ENCODE measurements around the gene SYT6. TPM values are rescaled to one million over a fixed set of nuclear protein-coding genes. Genes with fewer than 3 reads are reported as not detected.

The SYT6 gene
- total RNA-seq, 1 experiment from 2014 or later, result not detected

DNA sequence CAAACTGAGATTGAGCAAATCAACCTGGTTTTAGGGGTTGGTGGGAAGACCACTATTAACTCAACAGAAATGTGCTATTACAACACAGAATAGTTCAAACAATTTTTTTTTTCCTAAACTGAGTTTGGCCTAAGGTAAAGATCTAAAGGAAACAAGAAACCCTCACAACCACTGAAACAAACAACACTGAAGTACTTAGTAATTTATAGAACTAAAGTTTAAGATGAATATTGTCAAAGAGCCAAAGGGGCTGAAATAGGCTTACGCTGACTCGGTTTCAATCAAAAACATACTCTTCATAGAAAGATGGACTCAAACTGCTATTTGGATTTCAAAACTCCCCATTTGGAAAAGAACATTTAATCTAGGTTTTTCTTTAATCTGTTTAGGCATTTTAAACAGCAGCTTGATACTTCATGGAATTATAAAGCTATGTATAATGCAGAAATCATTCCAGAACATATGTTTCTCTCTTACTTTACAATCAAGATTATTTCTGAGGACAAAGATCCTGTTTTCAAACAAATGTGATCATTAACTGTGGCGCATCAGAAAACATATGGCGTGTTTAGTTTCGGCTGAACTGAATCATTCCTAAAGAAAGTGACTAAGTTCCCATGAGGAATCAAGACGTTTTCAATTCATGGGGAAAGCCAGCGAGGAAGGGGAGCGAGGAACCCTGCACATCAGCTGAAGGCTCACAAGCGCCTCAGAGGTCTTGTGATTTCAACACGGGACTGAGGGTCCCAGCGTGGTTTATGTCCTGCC, 62.7 kb downstream of the SYT6 start:
- RAD21 ChIA-PET (ENCODE audit: low non-redundant PET in 1 of 2, low total read pairs in 2 of 2, uncharacterized antibody in 2 of 2, unreplicated experiment in 2 of 2), result no interaction called here
- no peak overlapping the region for H3K9ac ChIP-seq (ENCODE audit: low read length)
- no peak for DNase-seq (ENCODE audit: low read depth, low spot score)
- POLR2A ChIA-PET, result no interaction called here
- H3K27ac ChIP-seq (ENCODE audit: low read depth, low read length), result no peak overlapping the region
- no peaks in the 10 kb centered on the region for H3K36me3 ChIP-seq (ENCODE audit: control insufficient read depth in 1 of 2, insufficient read depth in 2 of 2, low read length in 2 of 2)
- H3K9me2 ChIP-seq (ENCODE audit: insufficient read depth), result no peaks in the 10 kb centered on the region
- peaks cover 66% of the 10 kb centered on the region for H3K27me3 ChIP-seq (ENCODE audit: insufficient read depth, low read length)
- ATAC-seq, result no peak
- no TSS peak for BruUV-seq (replicated peaks)
- H3K4me1 ChIP-seq (ENCODE audit: control insufficient read depth in 1 of 2, insufficient read depth in 2 of 2, low read length in 2 of 2), result no peaks in the 10 kb centered on the region
- H4K20me1 ChIP-seq (ENCODE audit: insufficient read depth), result no peaks in the 10 kb centered on the region
- intact Hi-C loops (cut with micrococcal nuclease), result no loop called here
- TF ChIP-seq SRF (IDR thresholded peaks at IDR 0.05; ENCODE audit: low read depth) (no peak), ZFX (IDR thresholded peaks at IDR 0.05) (no peak), TCF7L2 (IDR thresholded peaks at IDR 0.05; ENCODE audit: borderline replicate concordance, extremely low read depth, insufficient read depth, insufficient read length) (no peak), CEBPB (IDR thresholded peaks at IDR 0.05; ENCODE audit: low read depth) (no peak), RAD21 (IDR thresholded peaks at IDR 0.05; ENCODE audit: low read depth) (no peak), SP1 (IDR thresholded peaks at IDR 0.05; ENCODE audit: low read depth) (no peak), EGR1 (IDR thresholded peaks at IDR 0.05; ENCODE audit: low read depth) (no peak), ZNF274 (IDR thresholded peaks at IDR 0.05; ENCODE audit: low read depth, low read length) (no peak), SIN3A (IDR thresholded peaks at IDR 0.05; ENCODE audit: low read depth) (no peak), JUND (IDR thresholded peaks at IDR 0.05) (no peak), FOSL1 (IDR thresholded peaks at IDR 0.05; ENCODE audit: low read depth) (no peak)
- TF ChIP-seq, protein P1, sequence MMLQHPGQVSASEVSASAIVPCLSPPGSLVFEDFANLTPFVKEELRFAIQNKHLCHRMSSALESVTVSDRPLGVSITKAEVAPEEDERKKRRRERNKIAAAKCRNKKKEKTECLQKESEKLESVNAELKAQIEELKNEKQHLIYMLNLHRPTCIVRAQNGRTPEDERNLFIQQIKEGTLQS (IDR thresholded peaks at IDR 0.05), result no peak
- TF ChIP-seq, protein P2, sequence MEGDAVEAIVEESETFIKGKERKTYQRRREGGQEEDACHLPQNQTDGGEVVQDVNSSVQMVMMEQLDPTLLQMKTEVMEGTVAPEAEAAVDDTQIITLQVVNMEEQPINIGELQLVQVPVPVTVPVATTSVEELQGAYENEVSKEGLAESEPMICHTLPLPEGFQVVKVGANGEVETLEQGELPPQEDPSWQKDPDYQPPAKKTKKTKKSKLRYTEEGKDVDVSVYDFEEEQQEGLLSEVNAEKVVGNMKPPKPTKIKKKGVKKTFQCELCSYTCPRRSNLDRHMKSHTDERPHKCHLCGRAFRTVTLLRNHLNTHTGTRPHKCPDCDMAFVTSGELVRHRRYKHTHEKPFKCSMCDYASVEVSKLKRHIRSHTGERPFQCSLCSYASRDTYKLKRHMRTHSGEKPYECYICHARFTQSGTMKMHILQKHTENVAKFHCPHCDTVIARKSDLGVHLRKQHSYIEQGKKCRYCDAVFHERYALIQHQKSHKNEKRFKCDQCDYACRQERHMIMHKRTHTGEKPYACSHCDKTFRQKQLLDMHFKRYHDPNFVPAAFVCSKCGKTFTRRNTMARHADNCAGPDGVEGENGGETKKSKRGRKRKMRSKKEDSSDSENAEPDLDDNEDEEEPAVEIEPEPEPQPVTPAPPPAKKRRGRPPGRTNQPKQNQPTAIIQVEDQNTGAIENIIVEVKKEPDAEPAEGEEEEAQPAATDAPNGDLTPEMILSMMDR (IDR thresholded peaks at IDR 0.05 in 2 of 3, conservative IDR thresholded peaks at IDR 0.05 in 1 of 3; ENCODE audit: borderline replicate concordance in 1 of 3, insufficient read depth in 1 of 3, low read depth in 2 of 3, low read length in 2 of 3), result no peak
- TF ChIP-seq, protein P3, sequence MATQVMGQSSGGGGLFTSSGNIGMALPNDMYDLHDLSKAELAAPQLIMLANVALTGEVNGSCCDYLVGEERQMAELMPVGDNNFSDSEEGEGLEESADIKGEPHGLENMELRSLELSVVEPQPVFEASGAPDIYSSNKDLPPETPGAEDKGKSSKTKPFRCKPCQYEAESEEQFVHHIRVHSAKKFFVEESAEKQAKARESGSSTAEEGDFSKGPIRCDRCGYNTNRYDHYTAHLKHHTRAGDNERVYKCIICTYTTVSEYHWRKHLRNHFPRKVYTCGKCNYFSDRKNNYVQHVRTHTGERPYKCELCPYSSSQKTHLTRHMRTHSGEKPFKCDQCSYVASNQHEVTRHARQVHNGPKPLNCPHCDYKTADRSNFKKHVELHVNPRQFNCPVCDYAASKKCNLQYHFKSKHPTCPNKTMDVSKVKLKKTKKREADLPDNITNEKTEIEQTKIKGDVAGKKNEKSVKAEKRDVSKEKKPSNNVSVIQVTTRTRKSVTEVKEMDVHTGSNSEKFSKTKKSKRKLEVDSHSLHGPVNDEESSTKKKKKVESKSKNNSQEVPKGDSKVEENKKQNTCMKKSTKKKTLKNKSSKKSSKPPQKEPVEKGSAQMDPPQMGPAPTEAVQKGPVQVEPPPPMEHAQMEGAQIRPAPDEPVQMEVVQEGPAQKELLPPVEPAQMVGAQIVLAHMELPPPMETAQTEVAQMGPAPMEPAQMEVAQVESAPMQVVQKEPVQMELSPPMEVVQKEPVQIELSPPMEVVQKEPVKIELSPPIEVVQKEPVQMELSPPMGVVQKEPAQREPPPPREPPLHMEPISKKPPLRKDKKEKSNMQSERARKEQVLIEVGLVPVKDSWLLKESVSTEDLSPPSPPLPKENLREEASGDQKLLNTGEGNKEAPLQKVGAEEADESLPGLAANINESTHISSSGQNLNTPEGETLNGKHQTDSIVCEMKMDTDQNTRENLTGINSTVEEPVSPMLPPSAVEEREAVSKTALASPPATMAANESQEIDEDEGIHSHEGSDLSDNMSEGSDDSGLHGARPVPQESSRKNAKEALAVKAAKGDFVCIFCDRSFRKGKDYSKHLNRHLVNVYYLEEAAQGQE (IDR thresholded peaks at IDR 0.05; ENCODE audit: low read depth), result no peak
- TF ChIP-seq, protein P4, sequence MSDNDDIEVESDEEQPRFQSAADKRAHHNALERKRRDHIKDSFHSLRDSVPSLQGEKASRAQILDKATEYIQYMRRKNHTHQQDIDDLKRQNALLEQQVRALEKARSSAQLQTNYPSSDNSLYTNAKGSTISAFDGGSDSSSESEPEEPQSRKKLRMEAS (IDR thresholded peaks at IDR 0.05), result no peak
- H2AFZ ChIP-seq (ENCODE audit: low read depth, low read length, poor library complexity, severe bottlenecking), result no peak overlapping the region
- no peak overlapping the region for H3K4me2 ChIP-seq (ENCODE audit: low read length)
- H3K4me3 ChIP-seq (replicated peaks in 1 of 2; ENCODE audit: low read depth in 1 of 2, low read length in 2 of 2), result no peak overlapping the region
- H3K79me2 ChIP-seq (ENCODE audit: insufficient read depth, low read length), result no peaks in the 10 kb centered on the region
- H3K9me3 ChIP-seq (ENCODE audit: control insufficient read depth in 1 of 2, insufficient read depth in 1 of 2, low read depth in 1 of 2, low read length in 2 of 2), result no peaks in the 10 kb centered on the region
- CTCF ChIA-PET, result interaction anchor here (1.3 kb wide), 1 partner anchor 192 kb away, joined by 3 read pairs; no protein-coding TSS in a partner anchor
